A549 (cell line): Measurements from ENCODE around the gene PAM. TPM values are rescaled to one million over a fixed set of nuclear protein-coding genes. Genes with fewer than 3 reads are reported as not detected.

Experiments
- ATAC-seq, 2 experiments: fragments of 200-7000 bp in 1 of 2; fragments of >200 bp in 1 of 2; cut with Nextera tagmentation in 1 of 2; cut with Tn5 transposase in 1 of 2; 3 replicates each; pipeline versions ENCODE4 v1.8.0 to v1.9.1; 2018 to 2020; ENCODE audit warnings: mild to moderate bottlenecking in 1 of 2, moderate library complexity in 1 of 2
- CTCF ChIA-PET: fragments of 300-600 bp; sonication (Branson Sonifier 250); formaldehyde crosslinking; extraction: SDS; loops from one replicate; lab custom pipeline; 2021; ENCODE audit warnings: antibody characterized with exemption, inconsistent platforms; lab: Yijun Ruan, JAX
- POLR2A ChIA-PET: fragments of 350-600 bp; formaldehyde crosslinking; extraction: SDS; loops from one replicate; lab custom pipeline; 2021; ENCODE audit warnings: antibody characterized with exemption, inconsistent platforms; lab: Yijun Ruan, JAX
- DNase-seq, 2 experiments: peaks; one replicate each; pipeline versions ENCODE4 v3.0.0 to v3.0.0-alpha.2; 2011 to 2016; ENCODE audit warnings: low read depth in 1 of 2, low spot score in 1 of 2
- FAIRE-seq: peaks from 2 replicates; lab custom pipeline; 2011; peaks lifted over from hg19 to GRCh38; lab: Jason Lieb, UNC
- H3K27ac ChIP-seq, 2 experiments: fragments of >200 bp; sonication (Bioruptor Twin); formaldehyde crosslinking; 3 replicates each; pipeline ENCODE4 v1.5.1; 2016 to 2017
- H3K4me1 ChIP-seq: fragments of >200 bp; sonication (Bioruptor Twin); formaldehyde crosslinking; 3 replicates; pipeline ENCODE4 v1.6.1; 2016
- H3K4me2 ChIP-seq: fragments of >200 bp; sonication (Bioruptor Twin); formaldehyde crosslinking; 3 replicates; pipeline ENCODE4 v1.6.1; 2016
- H3K4me3 ChIP-seq: fragments of >200 bp; sonication (Bioruptor Twin); formaldehyde crosslinking; 3 replicates; pipeline ENCODE4 v1.5.1; 2016
- H3K9me3 ChIP-seq: fragments of >200 bp; sonication (Bioruptor Twin); formaldehyde crosslinking; 3 replicates; pipeline ENCODE4 v1.6.1; 2016
- ATOH8 ChIP-seq: fragments of 250-450 bp; sonication (Bioruptor Pico); IDR thresholded peaks from 2 replicates; pipeline ENCODE4 v1.5.0; 2020; ENCODE audit warnings: low read depth, mild to moderate bottlenecking, moderate library complexity
- BHLHE40 ChIP-seq: IDR thresholded peaks from 2 replicates; pipeline ENCODE4 v1.6.1; 2012; ENCODE audit warnings: low read depth, low read length, inconsistent platforms
- CBX2 ChIP-seq: fragments of 200-600 bp; sonication (generic); IDR thresholded peaks from 2 replicates; pipeline ENCODE4 v1.6.1; 2016; ENCODE audit warnings: low read depth, mild to moderate bottlenecking, borderline replicate concordance
- CBX8 ChIP-seq: fragments of 200-600 bp; sonication (generic); IDR thresholded peaks from 2 replicates; pipeline ENCODE4 v1.6.1; 2016
- CHD4 ChIP-seq: fragments of 200-600 bp; sonication (generic); IDR thresholded peaks from 2 replicates; pipeline ENCODE4 v1.6.1; 2016; ENCODE audit warnings: antibody characterized with exemption, mild to moderate bottlenecking, borderline replicate concordance
- CTCF ChIP-seq: fragments of >200 bp; sonication (Bioruptor Twin); formaldehyde crosslinking; IDR thresholded peaks from 3 replicates; pipeline ENCODE4 v1.5.1; 2016
- E2F6 ChIP-seq: IDR thresholded peaks from 2 replicates; pipeline ENCODE4 v1.6.1; 2012; ENCODE audit warnings: low read depth, borderline replicate concordance
- EP300 ChIP-seq, 2 experiments: fragments of >200 bp; sonication (Bioruptor Twin); formaldehyde crosslinking; IDR thresholded peaks; 2 replicates in 1 of 2; 3 replicates in 1 of 2; pipeline ENCODE4 v1.6.1; 2016 to 2017
- FOXS1 ChIP-seq: fragments of 250-450 bp; sonication (Bioruptor Pico); IDR thresholded peaks from 2 replicates; pipeline ENCODE4 v1.5.0; 2020; ENCODE audit warnings: mild to moderate bottlenecking, moderate library complexity
- HDAC2 ChIP-seq: fragments of 200-600 bp; sonication (generic); IDR thresholded peaks from 2 replicates; pipeline ENCODE4 v1.6.1; 2016
- HEYL ChIP-seq: fragments of 250-450 bp; sonication (Bioruptor Pico); IDR thresholded peaks from 2 replicates; pipeline ENCODE4 v1.8.0; 2021; ENCODE audit warnings: mild to moderate bottlenecking, moderate library complexity
- HOXA7 ChIP-seq: fragments of 250-450 bp; sonication (Bioruptor Pico); IDR thresholded peaks from 2 replicates; pipeline ENCODE4 v1.5.0; 2020; ENCODE audit warnings: mild to moderate bottlenecking, moderate library complexity
- JUN ChIP-seq, 2 experiments: fragments of >200 bp; sonication (Bioruptor Twin); formaldehyde crosslinking; IDR thresholded peaks; 2 replicates in 1 of 2; 3 replicates in 1 of 2; pipeline ENCODE4 v1.6.1; 2016 to 2017
- JUNB ChIP-seq: fragments of >200 bp; sonication (Bioruptor Twin); formaldehyde crosslinking; IDR thresholded peaks from 2 replicates; pipeline ENCODE4 v1.6.1; 2016
- KDM5A ChIP-seq: fragments of 200-600 bp; sonication (generic); IDR thresholded peaks from 2 replicates; pipeline ENCODE4 v1.6.1; 2016; ENCODE audit warnings: antibody characterized with exemption, mild to moderate bottlenecking
- MAFK ChIP-seq: fragments of 450-650 bp; IDR thresholded peaks from 2 replicates; pipeline ENCODE4 v1.6.1; 2014; ENCODE audit not compliant: partially characterized antibody
- MAX ChIP-seq: IDR thresholded peaks from 2 replicates; pipeline ENCODE4 v1.6.1; 2012
- NPAS2 ChIP-seq: fragments of 250-450 bp; sonication (Bioruptor Pico); IDR thresholded peaks from 2 replicates; pipeline ENCODE4 v1.8.0; 2022; ENCODE audit warnings: mild to moderate bottlenecking, moderate library complexity, borderline replicate concordance
- NR3C1 ChIP-seq: fragments of >200 bp; sonication (Bioruptor Twin); formaldehyde crosslinking; IDR thresholded peaks from 3 replicates; pipeline ENCODE4 v1.6.1; 2017
- RAD21 ChIP-seq, 2 experiments: fragments of >200 bp in 1 of 2; sonication (Bioruptor Twin) in 1 of 2; formaldehyde crosslinking in 1 of 2; IDR thresholded peaks in 1 of 2; conservative IDR thresholded peaks in 1 of 2; 2 replicates in 1 of 2; 3 replicates in 1 of 2; pipeline ENCODE4 v1.6.1; 2012 to 2018; ENCODE audit warnings: inconsistent platforms in 1 of 2
- RCOR1 ChIP-seq: fragments of 150-350 bp; IDR thresholded peaks from 2 replicates; pipeline ENCODE4 v1.6.1; 2014; ENCODE audit warnings: antibody characterized with exemption, low read length, low read depth
- RNF2 ChIP-seq: fragments of 200-600 bp; sonication (generic); IDR thresholded peaks from 2 replicates; pipeline ENCODE4 v1.6.1; 2016; ENCODE audit warnings: low read depth, mild to moderate bottlenecking, antibody characterized with exemption, moderate library complexity, borderline replicate concordance
- ZC3H11A ChIP-seq: fragments of 450-650 bp; IDR thresholded peaks from 2 replicates; pipeline ENCODE4 v1.6.1; 2014; ENCODE audit warnings: antibody characterized with exemption, mild to moderate bottlenecking
- ZFP36 ChIP-seq: fragments of 450-650 bp; IDR thresholded peaks from 2 replicates; pipeline ENCODE4 v1.6.1; 2014; ENCODE audit warnings: borderline replicate concordance; ENCODE audit not compliant: partially characterized antibody
- WGBS: methylation state at CpG from one replicate; pipeline ENCODE4 v1.1.6; 2017; ENCODE audit errors: missing lambda C conversion rate; 5-methylcytosine and 5-hydroxymethylcytosine counted together
- polyA plus RNA-seq, 4 experiments: library from polyadenylated mRNA; depleted of rRNA in 3 of 4; stranded (reverse); fragments of >200 nt; fragmentation: RNase III in 1 of 4; extraction: RNeasy Plus Mini Kit Qiagen cat#74134 plus additional on column Dnase treatment in 1 of 4; gene quantifications; 2 replicates in 3 of 4; 3 replicates in 1 of 4; pipeline ENCODE4 v1.2.3, GENCODE V29; 2011 to 2017

The PAM gene
- polyA plus RNA-seq, 2 of the 4 experiments (the other 2 are of a cell fraction) = 21.5 to 25.1 TPM

- no peak overlapping the region for H3K27ac ChIP-seq
- H3K9me3 ChIP-seq = no peaks in the 10 kb centered on the region
- H3K4me2 ChIP-seq = no peak overlapping the region
- TF ChIP-seq CTCF = no peak
- TF ChIP-seq ATOH8 (CRISPR knock-in tag) = no peak
- TF ChIP-seq RCOR1 = no peak
- TF ChIP-seq MAFK = peak; percentile 40
- no peak for TF ChIP-seq EP300 (IDR thresholded peaks at IDR 0.05)
- POLR2A ChIA-PET = no interaction called here
- CTCF ChIA-PET = no interaction called here
- ATAC-seq = no peak
- H3K4me3 ChIP-seq = no peak overlapping the region
- peaks cover 12% of the 10 kb centered on the region; the same call in 1 of the 3 replicates for H3K4me1 ChIP-seq
- FAIRE-seq = no peak
- DNase-seq = no peak
Observed at GRCh38 chr5:102758576-102758975, 3.5 kb downstream of the PAM start.

GRCh38 chr5:102759289-102759688, 4.2 kb downstream of the PAM start:
- CTCF ChIA-PET = interaction anchor here (0.6 kb wide), 1 partner anchor 78 kb away, joined by 4 read pairs; no protein-coding TSS in a partner anchor
- ATAC-seq = no peak
- no peak overlapping the region for H3K4me3 ChIP-seq
- no peak overlapping the region for H3K4me2 ChIP-seq
- H3K9me3 ChIP-seq = no peaks in the 10 kb centered on the region
- TF ChIP-seq CHD4 (no peak), JUN (IDR thresholded peaks at IDR 0.05) (no peak), NR3C1 (no peak)
- TF ChIP-seq, all 56 proteins: peak for 0
- DNase-seq = no peak
- Histone ChIP-seq H3K4me1 (peaks cover 8% of the 10 kb centered on the region; the same call in 1 of the 3 replicates), H3K27ac (no peak overlapping the region)
- 44% methylated on average over 1 of the region's 1 CpG for WGBS
- POLR2A ChIA-PET = no interaction called here
- no peak for FAIRE-seq

GRCh38 chr5:102759700-102760099, 4.6 kb downstream of the PAM start:
- CTCF ChIA-PET = interaction anchor here (0.6 kb wide), 1 partner anchor 77 kb away, joined by 4 read pairs; no protein-coding TSS in a partner anchor
- FAIRE-seq = no peak
- POLR2A ChIA-PET = no interaction called here
- no peak overlapping the region for H3K4me2 ChIP-seq
- H3K4me1 ChIP-seq = peaks cover 5% of the 10 kb centered on the region; the same call in 1 of the 3 replicates
- no peak overlapping the region for H3K27ac ChIP-seq
- H3K9me3 ChIP-seq = no peaks in the 10 kb centered on the region
- no peak for TF ChIP-seq KDM5A
- no peak for TF ChIP-seq BHLHE40
- no peak for TF ChIP-seq ZFP36
- no peak for TF ChIP-seq JUNB
- no peak for TF ChIP-seq EP300 (IDR thresholded peaks at IDR 0.05)
- TF ChIP-seq RNF2 = no peak
- no peak for TF ChIP-seq RAD21 (conservative IDR thresholded peaks at IDR 0.05 in 1 of 2, IDR thresholded peaks at IDR 0.05 in 1 of 2)
- TF ChIP-seq FOXS1 = no peak
- no peak for TF ChIP-seq CBX2
- no peak for TF ChIP-seq NR3C1
- TF ChIP-seq RCOR1 = no peak
- no peak for TF ChIP-seq E2F6
- no peak for TF ChIP-seq ZC3H11A
- TF ChIP-seq HDAC2 = no peak
- no peak for TF ChIP-seq HEYL
- no peak for TF ChIP-seq HOXA7 (CRISPR knock-in tag)
- no peak for TF ChIP-seq NPAS2
- no peak for TF ChIP-seq CBX8
- TF ChIP-seq MAX = no peak
- H3K4me3 ChIP-seq = no peak overlapping the region
- ATAC-seq = no peak
- DNase-seq = no peak
- 61% methylated on average over 2 of the region's 2 CpGs for WGBS
